Left renal pelvis (tissue), 4 donors: ENCODE results near the gene METTL15. TPM values are rescaled to one million over a fixed set of nuclear protein-coding genes. Genes with fewer than 3 reads are reported as not detected.

Experiments
- polyA plus RNA-seq, 4 donors: library from polyadenylated mRNA; unstranded; fragments of 120-200 nt; gene quantifications; one replicate each; pipeline ENCODE4 v1.2.1, GENCODE V29; 2013; ENCODE audit not compliant: insufficient read length in 4 of 4

METTL15 gene
- polyA plus RNA-seq, 4 donors, result 13.9 to 20.8 (median 20.1) TPM

Other genes starting within 250 kb of the METTL15 start
- gene KIF18A, start 232 bp upstream of the METTL15 start, polyA plus RNA-seq, result 10 to 100 TPM in 3 of 4 donors, 1 to 10 TPM in 1; 9.6 to 13.4 (median 10.9) TPM